Activated CD4-positive, alpha-beta T cell treated with anti-CD3 and anti-CD28 coated beads, Interleukin-2, amount 50 U/mL, for 4 hours (primary cell): ENCODE measurements around the gene RNF144A.

ENCODE experiments used
- DNase-seq, 2 experiments: peaks; one replicate each; pipeline ENCODE4 v3.0.0-alpha.2; 2020

Gene RNF144A

DNA sequence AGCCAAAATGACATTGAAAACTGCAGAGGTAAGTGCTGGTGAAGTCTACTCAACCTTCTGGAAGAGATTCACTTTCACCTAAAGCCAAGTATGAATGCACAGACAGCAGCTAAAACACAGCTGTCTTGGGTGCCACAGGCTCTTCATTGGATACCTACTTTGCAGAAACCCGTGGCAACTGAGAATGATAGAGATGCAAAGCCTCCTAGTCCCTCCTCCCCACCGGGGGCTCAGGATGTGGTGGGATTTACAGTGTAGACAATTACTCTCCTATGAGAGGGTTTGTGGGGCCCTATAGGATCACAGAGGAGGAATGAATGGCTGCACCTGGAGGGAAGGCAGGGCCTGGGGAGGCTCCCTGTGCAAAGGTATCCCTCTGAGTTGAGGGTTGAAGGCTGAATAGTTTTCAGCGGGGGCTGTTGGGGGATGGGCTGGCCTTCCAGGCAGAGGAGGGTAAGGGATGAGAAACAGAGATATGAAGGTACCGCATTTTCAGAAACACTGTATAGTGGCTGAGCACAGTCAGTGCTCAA, 131.6 kb downstream of the RNF144A start:
- no peak for DNase-seq

GRCh38 chr2:7052404-7052803, 135.2 kb downstream of the RNF144A start:
- DNase-seq = no peak

DNA sequence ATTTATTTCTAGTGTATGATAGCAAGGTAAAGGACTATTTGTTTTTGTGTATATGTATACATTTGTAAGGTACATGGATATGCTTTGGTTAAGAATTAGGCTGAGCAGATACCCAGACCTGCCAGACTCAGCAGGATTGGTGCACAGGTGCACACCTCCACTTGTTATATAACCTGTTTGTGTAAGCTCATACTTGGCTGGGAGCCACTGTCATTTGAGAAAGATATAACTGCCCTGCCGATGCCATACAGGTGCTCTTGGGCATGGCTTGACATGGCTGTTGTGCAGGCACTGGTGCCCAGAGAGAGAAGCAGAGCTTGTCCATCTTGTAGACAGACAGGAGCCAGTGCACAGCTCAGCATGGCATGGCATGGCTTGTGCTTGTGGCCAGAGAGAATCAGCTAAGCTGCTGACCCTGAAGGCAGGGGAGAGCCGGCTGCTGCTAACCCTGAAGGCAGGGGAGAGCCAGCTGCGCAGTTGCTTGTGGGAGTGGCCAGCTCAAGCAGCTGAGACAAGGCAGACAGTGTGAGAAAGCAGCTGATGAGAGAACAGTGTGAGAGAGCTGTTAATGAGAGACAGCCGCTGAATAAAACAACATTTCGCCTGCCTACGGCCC, 136.5 kb downstream of the RNF144A start:
- no peak for DNase-seq

DNA sequence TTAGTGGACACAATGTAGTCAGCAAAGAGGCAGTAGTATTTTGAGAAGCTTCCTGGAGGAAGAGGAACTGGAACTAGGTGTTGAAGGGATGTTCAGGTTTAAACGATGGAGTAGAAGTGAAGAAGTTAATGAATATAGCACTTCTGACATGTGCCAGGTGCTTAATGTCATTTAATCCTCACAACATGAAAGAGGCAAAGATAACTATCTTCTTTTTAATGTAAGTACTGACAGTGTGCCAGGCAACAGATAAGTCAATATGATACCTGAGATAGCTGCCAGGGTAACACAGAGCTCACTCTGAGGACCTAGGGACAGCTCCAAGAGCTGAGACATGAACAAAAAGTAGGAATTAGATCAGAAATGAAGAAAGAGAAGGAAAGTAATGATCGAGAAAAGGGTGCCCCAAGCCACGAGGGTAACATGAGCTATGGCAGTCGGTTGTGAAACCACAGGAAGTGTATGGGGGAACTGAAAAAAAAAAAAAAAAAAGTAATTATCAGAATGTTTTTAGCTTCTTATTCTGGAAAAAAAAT, 140.7 kb downstream of the RNF144A start:
- DNase-seq = no peak

DNA sequence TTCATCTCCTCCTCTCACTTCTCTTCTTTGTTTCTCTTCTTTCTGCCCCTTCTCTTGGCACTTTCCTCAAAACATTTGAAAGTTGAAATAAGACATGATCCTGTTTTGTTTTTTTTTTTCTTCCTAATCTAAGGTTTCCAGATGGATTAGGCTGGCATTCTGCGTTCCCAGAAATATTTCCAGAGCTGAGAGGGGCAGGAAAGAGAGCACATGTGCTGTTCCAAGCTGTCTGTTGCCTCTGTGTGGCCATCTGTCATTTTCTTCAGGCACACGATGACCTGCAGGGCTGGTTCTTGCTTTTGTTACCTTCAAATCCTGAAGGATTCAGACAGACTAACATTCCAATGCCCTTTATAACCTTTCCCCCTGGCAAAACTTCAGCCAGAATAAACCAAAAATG, 142.9 kb downstream of the RNF144A start:
- DNase-seq = no peak

DNA sequence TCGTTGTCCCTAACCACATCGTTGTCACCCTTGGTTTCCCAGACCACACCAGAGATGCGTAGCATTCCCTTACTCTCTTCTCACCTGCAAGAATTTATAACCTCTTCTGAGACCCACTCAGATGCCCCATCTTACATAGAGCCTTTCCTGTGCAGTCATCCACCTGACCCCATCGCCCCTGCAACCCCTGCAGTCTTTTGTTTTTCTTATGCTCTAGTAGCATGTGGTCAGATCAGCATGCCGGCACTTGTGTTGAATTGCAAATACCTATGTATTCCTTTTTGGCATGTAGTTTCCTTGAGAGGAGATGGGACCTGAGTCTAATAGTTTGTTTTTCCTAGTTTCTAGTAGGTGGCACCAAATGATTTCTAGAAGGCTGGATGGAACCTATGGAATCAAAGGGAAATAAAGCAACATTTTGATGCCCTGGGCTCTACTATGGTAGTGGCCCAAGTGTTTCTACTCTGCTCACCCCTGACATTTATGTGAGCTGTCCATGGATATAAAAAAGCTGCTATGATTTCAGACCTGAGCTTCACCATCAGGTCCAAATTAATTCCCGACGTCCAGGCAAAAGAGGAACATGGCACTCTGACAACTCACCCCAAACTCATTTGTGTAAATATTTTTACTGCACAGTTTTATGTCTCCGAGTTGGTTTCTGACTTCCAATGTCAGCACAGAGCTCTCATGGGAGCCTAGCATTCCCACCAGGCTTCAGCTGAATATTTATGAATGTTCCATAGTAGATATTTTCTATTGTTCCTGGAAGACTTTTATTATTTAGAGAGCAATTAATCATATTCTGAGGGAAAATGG, 143.6 kb downstream of the RNF144A start:
- no peak for DNase-seq

GRCh38 chr2:7061450-7061789, 144.2 kb downstream of the RNF144A start:
- DNase-seq = no peak

- DNase-seq = no peak
These were observed 144.7 kb downstream of the RNF144A start for GRCh38 chr2:7061921-7062320.

DNA sequence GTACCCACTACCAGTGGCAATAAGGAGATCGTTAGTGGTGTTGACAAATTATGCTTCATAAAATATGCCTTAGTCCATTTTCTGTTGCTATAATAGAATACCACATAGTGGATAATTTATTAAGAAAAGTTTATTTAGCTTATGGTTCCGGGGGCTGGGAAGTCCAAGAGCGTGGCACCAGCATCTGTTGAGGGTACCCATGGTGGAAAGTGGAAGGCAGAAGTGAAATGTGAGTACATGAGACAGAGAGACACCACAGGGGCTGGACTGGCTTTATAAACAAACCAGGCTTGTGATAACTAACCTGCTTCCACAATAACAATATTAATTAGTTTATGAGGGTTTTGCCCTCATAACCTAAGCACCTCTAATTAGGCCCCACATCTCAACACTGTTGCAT, 146.6 kb downstream of the RNF144A start:
- DNase-seq = no peak

DNA sequence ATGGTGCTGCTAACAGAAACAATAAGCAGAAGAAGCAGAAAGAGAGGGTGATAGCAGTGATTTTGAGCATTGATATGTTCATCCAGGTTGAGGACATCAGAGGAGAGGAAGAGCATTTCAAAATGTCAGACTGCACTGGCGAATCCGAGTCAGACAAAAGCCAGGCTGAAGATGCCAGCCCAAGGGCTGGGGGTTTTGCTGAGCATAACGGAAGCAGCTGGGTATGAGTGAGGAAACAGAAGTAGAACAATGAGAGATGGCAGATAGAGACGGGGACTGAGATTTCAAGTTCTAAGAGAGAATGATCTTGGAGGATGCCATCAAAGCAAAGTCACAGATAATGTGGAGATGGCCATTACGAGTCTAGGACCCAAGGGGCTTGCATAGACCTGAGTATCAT, 151.2 kb downstream of the RNF144A start:
- no peak for DNase-seq

DNA sequence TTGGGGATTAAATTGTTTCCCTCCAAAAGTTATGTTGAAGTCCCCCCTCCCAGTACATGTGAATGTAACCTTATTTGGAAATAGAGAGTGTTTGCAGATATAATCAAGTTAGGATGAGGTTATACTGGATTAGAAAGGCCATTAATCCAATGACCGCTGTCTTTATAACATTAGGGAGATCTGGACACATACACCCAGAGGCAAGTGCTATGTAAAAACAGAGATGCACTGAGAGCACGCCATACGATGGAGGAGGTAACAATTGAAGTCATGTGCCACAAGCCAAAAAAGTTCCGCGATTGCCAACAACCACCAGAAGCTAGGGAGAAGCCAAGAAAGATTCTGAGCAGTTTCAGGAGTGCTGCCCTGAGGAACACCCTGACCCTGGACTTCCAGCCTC, 153.3 kb downstream of the RNF144A start:
- DNase-seq = no peak

DNA sequence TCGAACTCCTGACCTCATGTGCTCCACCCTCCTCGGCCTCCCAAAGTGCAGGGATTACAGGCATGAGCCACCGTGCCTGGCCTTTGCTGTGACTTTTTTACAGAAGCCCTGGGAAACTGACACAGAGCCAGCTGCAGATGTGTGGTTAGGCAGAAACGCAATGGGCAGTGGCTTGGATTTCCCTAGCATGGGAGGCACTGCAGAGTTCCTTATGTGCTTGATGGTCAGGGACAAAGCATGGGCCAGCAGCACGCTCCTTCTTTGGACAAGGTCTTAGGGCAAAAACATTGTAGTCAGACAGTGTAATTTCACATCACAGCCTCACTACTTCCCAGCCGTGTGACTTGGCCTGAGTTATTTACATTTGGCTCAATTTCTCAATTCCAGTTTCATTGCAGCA, 153.9 kb downstream of the RNF144A start:
- no peak for DNase-seq

GRCh38 chr2:7071916-7072556, 154.8 kb downstream of the RNF144A start:
- no peak for DNase-seq

- no peak for DNase-seq
These were observed 156.7 kb downstream of the RNF144A start for GRCh38 chr2:7073901-7074300.

DNA sequence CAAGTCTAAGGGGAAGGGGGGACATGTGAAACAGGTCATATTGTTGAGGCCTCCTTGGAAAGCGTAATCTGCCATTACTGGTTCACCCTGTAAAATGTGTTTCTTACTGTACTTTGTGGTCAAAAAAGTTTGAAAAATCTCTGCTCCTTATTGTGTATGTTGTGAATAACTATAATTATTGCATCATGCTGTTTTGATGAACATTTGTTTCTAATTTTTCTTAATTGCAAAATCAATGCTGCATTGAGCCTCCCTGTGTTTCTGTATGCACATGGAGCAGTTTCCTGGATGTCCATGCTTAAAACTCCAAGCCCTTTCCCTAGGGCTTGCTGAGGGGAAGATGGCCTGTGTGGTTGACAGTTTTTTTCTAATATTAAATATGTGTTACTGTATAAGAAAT, 158.6 kb downstream of the RNF144A start:
- DNase-seq = no peak

GRCh38 chr2:7077660-7078267, 160.6 kb downstream of the RNF144A start:
- no peak for DNase-seq

- no peak for DNase-seq
These were observed 166.6 kb downstream of the RNF144A start for GRCh38 chr2:7083580-7084509.

DNA sequence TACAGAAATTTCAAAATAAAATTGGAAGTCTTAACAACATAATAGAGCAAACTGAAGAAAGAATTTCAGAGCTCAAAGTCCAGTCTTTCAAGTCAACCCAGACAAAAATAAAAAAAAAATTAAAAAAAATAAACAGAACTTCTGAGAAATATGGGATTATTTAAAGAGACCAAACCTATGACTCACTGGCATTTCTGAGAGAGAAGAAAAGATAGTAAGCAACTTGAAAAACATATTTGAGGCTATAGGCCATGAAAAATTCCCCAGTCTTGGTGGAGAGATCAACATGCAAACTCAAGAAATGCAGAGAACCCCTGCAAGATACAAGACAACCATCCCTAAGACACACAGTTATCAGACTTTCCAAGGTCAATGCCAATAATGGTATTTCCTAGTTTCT, 167.4 kb downstream of the RNF144A start:
- no peak for DNase-seq

GRCh38 chr2:7089284-7089683, 172.1 kb downstream of the RNF144A start:
- no peak for DNase-seq

GRCh38 chr2:7089898-7090510, 172.8 kb downstream of the RNF144A start:
- DNase-seq = no peak

GRCh38 chr2:7093376-7093775, 176.2 kb downstream of the RNF144A start:
- no peak for DNase-seq
